ENCODE results near the gene S100A6.

Gene S100A6

GRCh38 chr1:153545067-153546055 lies 9.6 kb upstream of the S100A6 start, which contains the start of gene S100A4:
Gene S100A4, minus strand, starts transcription at chr1:153545806. Its CDS starts 1,012 bp downstream, at chr1:153544794.
- peak; percentile 82 to 91 for DNase-seq

GRCh38 chr1:153544453-153545066 lies 8.8 kb upstream of the S100A6 start:
- no peak for DNase-seq

GRCh38 chr1:153543736-153544135 lies 7.9 kb upstream of the S100A6 start:
- no peak for DNase-seq

- DNase-seq, result peak; percentile 28 to 64
Observed at GRCh38 chr1:153542956-153543711, 7.3 kb upstream of the S100A6 start.

GRCh38 chr1:153541641-153542590 lies 6.1 kb upstream of the S100A6 start:
- no peak for DNase-seq

GRCh38 chr1:153540394-153541361 lies 4.9 kb upstream of the S100A6 start, which contains the start of gene S100A5:
Gene S100A5, minus strand, starts transcription at chr1:153540934. Its CDS starts 743 bp downstream, at chr1:153540191.
- DNase-seq, result peak; percentile 69 to 74

GRCh38 chr1:153539395-153540093 lies 3.8 kb upstream of the S100A6 start:
- DNase-seq, result no peak

GRCh38 chr1:153538315-153538821 lies 2.6 kb upstream of the S100A6 start:
- no peak for DNase-seq

GRCh38 chr1:153537376-153537730 lies 1.6 kb upstream of the S100A6 start:
- DNase-seq, result no peak

- peak; percentile 41 to 63 for DNase-seq
Observed at GRCh38 chr1:153536671-153537375, 1.0 kb upstream of the S100A6 start.

GRCh38 chr1:153536012-153536670 lies 350 bp upstream of the S100A6 start:
- peak; percentile 90 for DNase-seq

GRCh38 chr1:153534925-153535241 lies 908 bp downstream of the S100A6 start:
- DNase-seq, result no peak

- DNase-seq, result no peak
Observed at GRCh38 chr1:153534226-153534924, 1.4 kb downstream of the S100A6 start.

GRCh38 chr1:153533689-153534201 lies 2.0 kb downstream of the S100A6 start:
- DNase-seq, result peak in 1 of 2 donors; percentile 21

- peak; percentile 73 to 76 for DNase-seq
Observed at GRCh38 chr1:153532769-153533599, 2.8 kb downstream of the S100A6 start.

- DNase-seq, result no peak
Observed at GRCh38 chr1:153532181-153532580, 3.6 kb downstream of the S100A6 start.

- no peak for DNase-seq
Observed at GRCh38 chr1:153531638-153532037, 4.2 kb downstream of the S100A6 start.

Data from inflammatory macrophage (primary cell).